MM.1S (cell line): ENCODE measurements around the gene BMPER.

ENCODE experiments used
- DNase-seq: peaks from one replicate; pipeline ENCODE4 v3.0.0-alpha.2; 2015
- H2AFZ ChIP-seq: fragments of 300-600 bp; sonication (generic); 2 replicates; pipeline ENCODE4 v1.6.0; 2016; ENCODE audit warnings: antibody characterized with exemption, low read length
- H3F3A ChIP-seq: fragments of 300-600 bp; sonication (generic); 2 replicates; pipeline ENCODE4 v1.6.1; 2016; ENCODE audit warnings: mild to moderate bottlenecking, antibody characterized with exemption, low read length, moderate library complexity, mixed read lengths; ENCODE audit not compliant: insufficient read depth
- H3K27ac ChIP-seq: fragments of 300-600 bp; sonication (generic); 2 replicates; pipeline ENCODE4 v1.5.1; 2016; ENCODE audit warnings: mild to moderate bottlenecking, low read length
- H3K27me3 ChIP-seq: fragments of 300-600 bp; sonication (generic); replicated peaks from 2 replicates; pipeline ENCODE4 v1.6.0; 2016; ENCODE audit warnings: low read length; ENCODE audit not compliant: insufficient read depth
- H3K36me3 ChIP-seq: fragments of 300-600 bp; sonication (generic); replicated peaks from 2 replicates; pipeline ENCODE4 v1.6.1; 2016; ENCODE audit warnings: mild to moderate bottlenecking, low read length, mixed read lengths; ENCODE audit not compliant: insufficient read depth
- H3K4me1 ChIP-seq: fragments of 300-600 bp; sonication (generic); 2 replicates; pipeline ENCODE4 v1.6.1; 2016; ENCODE audit warnings: low read length, mixed read lengths
- H3K4me2 ChIP-seq: fragments of 300-600 bp; sonication (generic); 2 replicates; pipeline ENCODE4 v1.6.0; 2016; ENCODE audit warnings: low read depth, low read length
- H3K4me3 ChIP-seq: fragments of 300-600 bp; sonication (generic); 2 replicates; pipeline ENCODE4 v1.5.1; 2016; ENCODE audit warnings: low read length, mixed read lengths
- H3K79me2 ChIP-seq: fragments of 300-600 bp; sonication (generic); 2 replicates; pipeline ENCODE4 v1.6.1; 2016; ENCODE audit warnings: mixed run types, low read length, mixed read lengths
- H3K9ac ChIP-seq: fragments of 300-600 bp; sonication (generic); 2 replicates; pipeline ENCODE4 v1.6.1; 2016; ENCODE audit warnings: low read length, mixed read lengths
- H3K9me2 ChIP-seq: fragments of 300-600 bp; sonication (generic); replicated peaks from 2 replicates; pipeline ENCODE4 v1.6.1; 2016; ENCODE audit warnings: mild to moderate bottlenecking, low read length, mixed read lengths; ENCODE audit not compliant: insufficient read depth
- H3K9me3 ChIP-seq: fragments of 300-600 bp; sonication (generic); replicated peaks from 2 replicates; pipeline ENCODE4 v1.6.1; 2016; ENCODE audit warnings: mild to moderate bottlenecking, low read length, mixed read lengths; ENCODE audit not compliant: insufficient read depth
- H4K20me1 ChIP-seq: fragments of 300-600 bp; sonication (generic); 2 replicates; pipeline ENCODE4 v1.6.1; 2016; ENCODE audit warnings: mild to moderate bottlenecking, low read length, moderate library complexity, mixed read lengths; ENCODE audit not compliant: insufficient read depth
- CTCF ChIP-seq: fragments of 300-600 bp; sonication (generic); IDR thresholded peaks from 2 replicates; pipeline ENCODE4 v1.5.1; 2016; ENCODE audit warnings: antibody characterized with exemption, low read length, mixed read lengths
- EZH2 ChIP-seq: fragments of 300-600 bp; sonication (generic); optimal IDR thresholded peaks from 2 replicates; pipeline ENCODE3; 2017; ENCODE audit warnings: low read depth, mild to moderate bottlenecking, antibody characterized with exemption, low read length, mixed read lengths
- EZH2phosphoT487 ChIP-seq: fragments of 300-600 bp; sonication (generic); IDR thresholded peaks from 2 replicates; pipeline ENCODE4 v1.6.1; 2018; ENCODE audit warnings: antibody characterized with exemption, low read length

BMPER gene

GRCh38 chr7:34139086-34139485 lies 233.7 kb downstream of the BMPER start:
- no peak overlapping the region for H3K27ac ChIP-seq
- no peaks in the 10 kb centered on the region for H3F3A ChIP-seq
- H3K27me3 ChIP-seq, result no peaks in the 10 kb centered on the region
- H3K4me1 ChIP-seq, result no peaks in the 10 kb centered on the region
- no peaks in the 10 kb centered on the region for H3K9me3 ChIP-seq
- no peaks in the 10 kb centered on the region for H4K20me1 ChIP-seq
- no peak for TF ChIP-seq CTCF
- no peak for TF ChIP-seq EZH2phosphoT487
- TF ChIP-seq EZH2, result no peak
- no peaks in the 10 kb centered on the region for H3K36me3 ChIP-seq
- DNase-seq, result no peak
- no peaks in the 10 kb centered on the region for H3K79me2 ChIP-seq
- H3K4me2 ChIP-seq, result no peak overlapping the region
- H3K4me3 ChIP-seq, result no peak overlapping the region
- H3K9ac ChIP-seq, result no peak overlapping the region
- no peak overlapping the region for H2AFZ ChIP-seq
- H3K9me2 ChIP-seq, result no peaks in the 10 kb centered on the region

- H3K9ac ChIP-seq, result no peak overlapping the region
- H3K27me3 ChIP-seq, result no peaks in the 10 kb centered on the region
- no peaks in the 10 kb centered on the region for H3F3A ChIP-seq
- H2AFZ ChIP-seq, result no peak overlapping the region
- no peaks in the 10 kb centered on the region for H3K4me1 ChIP-seq
- no peaks in the 10 kb centered on the region for H4K20me1 ChIP-seq
- no peaks in the 10 kb centered on the region for H3K79me2 ChIP-seq
- DNase-seq, result no peak
- H3K4me3 ChIP-seq, result no peak overlapping the region
- H3K9me2 ChIP-seq, result no peaks in the 10 kb centered on the region
- H3K4me2 ChIP-seq, result no peak overlapping the region
- H3K27ac ChIP-seq, result no peak overlapping the region
- H3K9me3 ChIP-seq, result no peaks in the 10 kb centered on the region
- TF ChIP-seq CTCF (no peak), EZH2phosphoT487 (no peak), EZH2 (no peak)
- no peaks in the 10 kb centered on the region for H3K36me3 ChIP-seq
Measured at GRCh38 chr7:34140066-34140465, 234.7 kb downstream of the BMPER start.

- no peaks in the 10 kb centered on the region for H3K36me3 ChIP-seq
- no peak overlapping the region for H2AFZ ChIP-seq
- TF ChIP-seq EZH2 (no peak), EZH2phosphoT487 (no peak), CTCF (no peak)
- no peak overlapping the region for H3K9ac ChIP-seq
- H3F3A ChIP-seq, result no peaks in the 10 kb centered on the region
- H3K79me2 ChIP-seq, result no peaks in the 10 kb centered on the region
- H3K9me3 ChIP-seq, result no peaks in the 10 kb centered on the region
- H3K4me3 ChIP-seq, result no peak overlapping the region
- H3K27me3 ChIP-seq, result no peaks in the 10 kb centered on the region
- no peak overlapping the region for H3K4me2 ChIP-seq
- H3K27ac ChIP-seq, result no peak overlapping the region
- DNase-seq, result no peak
- H3K4me1 ChIP-seq, result no peaks in the 10 kb centered on the region
- H3K9me2 ChIP-seq, result no peaks in the 10 kb centered on the region
- H4K20me1 ChIP-seq, result no peaks in the 10 kb centered on the region
Measured at GRCh38 chr7:34143402-34143801, 238.1 kb downstream of the BMPER start.

GRCh38 chr7:34145603-34146002 lies 240.3 kb downstream of the BMPER start:
- no peaks in the 10 kb centered on the region for H3K36me3 ChIP-seq
- H3K4me3 ChIP-seq, result no peak overlapping the region
- no peak overlapping the region for H3K9ac ChIP-seq
- no peaks in the 10 kb centered on the region for H3K79me2 ChIP-seq
- H3F3A ChIP-seq, result no peaks in the 10 kb centered on the region
- no peaks in the 10 kb centered on the region for H3K9me2 ChIP-seq
- no peaks in the 10 kb centered on the region for H4K20me1 ChIP-seq
- no peaks in the 10 kb centered on the region for H3K9me3 ChIP-seq
- TF ChIP-seq CTCF (no peak), EZH2 (no peak), EZH2phosphoT487 (no peak)
- H3K4me1 ChIP-seq, result no peaks in the 10 kb centered on the region
- H3K27me3 ChIP-seq, result no peaks in the 10 kb centered on the region
- H2AFZ ChIP-seq, result no peak overlapping the region
- DNase-seq, result no peak
- no peak overlapping the region for H3K27ac ChIP-seq
- H3K4me2 ChIP-seq, result no peak overlapping the region
